Transverse colon (tissue), 4 donors: ENCODE results near the gene MRAP. TPM values are rescaled to one million over a fixed set of nuclear protein-coding genes. Genes with fewer than 3 reads are reported as not detected.

Experiments used
- DNase-seq: peaks from one replicate; pipeline ENCODE4 v3.0.0-alpha.2; 2019
- H3K27ac ChIP-seq, 4 donors: fragments of 200-600 bp; sonication (generic); 2 replicates each; pipeline ENCODE4 v1.5.1; 2016 to 2018; ENCODE audit warnings: inconsistent platforms in 4 of 4
- H3K27me3 ChIP-seq: fragments of 200-600 bp; sonication (generic); 2 replicates; pipeline ENCODE4 v1.5.1; 2017; ENCODE audit warnings: inconsistent platforms
- H3K36me3 ChIP-seq, 4 donors: fragments of 200-600 bp; sonication (generic); 2 replicates each; pipeline ENCODE4 v1.5.1; 2017 to 2019; ENCODE audit warnings: inconsistent platforms in 4 of 4
- H3K4me1 ChIP-seq, 4 donors: fragments of 200-600 bp; sonication (generic); 2 replicates each; pipeline ENCODE4 v1.5.1; 2017 to 2020; ENCODE audit warnings: inconsistent platforms in 4 of 4
- H3K4me3 ChIP-seq, 4 donors: fragments of 200-600 bp; sonication (generic); 1 replicate in 1 of 4; 2 replicates in 3 of 4; pipeline versions ENCODE4 v1.5.1 to v1.6.1; 2017 to 2019; ENCODE audit warnings: inconsistent platforms in 4 of 4
- H3K9me3 ChIP-seq, 2 donors: fragments of 200-600 bp; sonication (generic); 2 replicates each; pipeline ENCODE4 v1.5.1; 2017 to 2019; ENCODE audit warnings: inconsistent platforms in 2 of 2
- EP300 ChIP-seq: sonication (generic); formaldehyde crosslinking; IDR thresholded peaks from one replicate; pipeline ENCODE4 v1.6.1; 2017; ENCODE audit warnings: antibody characterized with exemption, low read depth
- POLR2A ChIP-seq: fragments of 450-650 bp; IDR thresholded peaks from one replicate; pipeline ENCODE4 v1.6.1; 2016; ENCODE audit warnings: antibody characterized with exemption, mild to moderate bottlenecking, moderate library complexity
- POLR2AphosphoS5 ChIP-seq, 3 donors: sonication (generic); formaldehyde crosslinking; IDR thresholded peaks; one replicate each; pipeline ENCODE4 v1.6.1; 2016; ENCODE audit warnings: antibody characterized with exemption in 3 of 3
- WGBS, 2 donors: methylation state at CpG; one replicate each; pipeline ENCODE4 v1.1.5; 2018; ENCODE audit warnings: low coverage in 1 of 2; 5-methylcytosine and 5-hydroxymethylcytosine counted together
- in situ Hi-C, 4 donors: fragments of 200-750 bp; cut with MboI; loops; one replicate each; pipeline versions ENCODE4 v1.15.0 to v1.15.1; 2017; ENCODE audit warnings: low sequenced_read_pairs in 3 of 4, low pct_ligation_motif_present in 1 of 4, low pct_unique_long_range_greater_than_20kb in 1 of 4
- intact Hi-C: fragments of 100-400 bp; cut with DNase I; formaldehyde crosslinking; loops from one replicate; pipeline ENCODE4 v1.15.1; 2023; ENCODE audit warnings: low total_unique reads
- total RNA-seq, 4 donors: library from RNA; depleted of rRNA; stranded (reverse); fragments of >200 nt; gene quantifications; one replicate each; pipeline ENCODE4 v1.1.0, GENCODE V29; 2016
- TF ChIP-seq, protein P1 (sequence below), 5 experiments: fragments of 200-600 bp in 3 of 5; fragments of 450-650 bp in 2 of 5; sonication (generic) in 3 of 5; IDR thresholded peaks; 1 replicate in 2 of 5; 2 replicates in 3 of 5; pipeline ENCODE4 v1.5.1; 2016 to 2017; ENCODE audit warnings: antibody characterized with exemption in 5 of 5, inconsistent platforms in 3 of 5, mild to moderate bottlenecking in 2 of 5, moderate library complexity in 1 of 5

The MRAP gene
- total RNA-seq, 4 donors from 2014 or later, result not detected

GRCh38 chr21:32311621-32312020 is 13.0 kb downstream of the MRAP start:
- no peaks in the 10 kb centered on the region for H3K4me1 ChIP-seq
- no peak overlapping the region for H3K27ac ChIP-seq
- in situ Hi-C loops, result no loop called here
- WGBS, 2 donors, result 94 to 100% methylated on average over 1 to 8 of the region's 9 CpGs
- H3K27me3 ChIP-seq, result no peaks in the 10 kb centered on the region
- H3K36me3 ChIP-seq, result peaks cover 0 to 6% (median 1%) of the 10 kb centered on the region in 4 donors
- no peak overlapping the region for H3K4me3 ChIP-seq
- intact Hi-C loops, result no loop called here
- TF ChIP-seq, protein P1, sequence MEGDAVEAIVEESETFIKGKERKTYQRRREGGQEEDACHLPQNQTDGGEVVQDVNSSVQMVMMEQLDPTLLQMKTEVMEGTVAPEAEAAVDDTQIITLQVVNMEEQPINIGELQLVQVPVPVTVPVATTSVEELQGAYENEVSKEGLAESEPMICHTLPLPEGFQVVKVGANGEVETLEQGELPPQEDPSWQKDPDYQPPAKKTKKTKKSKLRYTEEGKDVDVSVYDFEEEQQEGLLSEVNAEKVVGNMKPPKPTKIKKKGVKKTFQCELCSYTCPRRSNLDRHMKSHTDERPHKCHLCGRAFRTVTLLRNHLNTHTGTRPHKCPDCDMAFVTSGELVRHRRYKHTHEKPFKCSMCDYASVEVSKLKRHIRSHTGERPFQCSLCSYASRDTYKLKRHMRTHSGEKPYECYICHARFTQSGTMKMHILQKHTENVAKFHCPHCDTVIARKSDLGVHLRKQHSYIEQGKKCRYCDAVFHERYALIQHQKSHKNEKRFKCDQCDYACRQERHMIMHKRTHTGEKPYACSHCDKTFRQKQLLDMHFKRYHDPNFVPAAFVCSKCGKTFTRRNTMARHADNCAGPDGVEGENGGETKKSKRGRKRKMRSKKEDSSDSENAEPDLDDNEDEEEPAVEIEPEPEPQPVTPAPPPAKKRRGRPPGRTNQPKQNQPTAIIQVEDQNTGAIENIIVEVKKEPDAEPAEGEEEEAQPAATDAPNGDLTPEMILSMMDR (IDR thresholded peaks at IDR 0.05), result no peak
- no peak for TF ChIP-seq POLR2A
- no peak for TF ChIP-seq POLR2AphosphoS5 (IDR thresholded peaks at IDR 0.05)
- no peak for TF ChIP-seq EP300
- H3K9me3 ChIP-seq, result no peaks in the 10 kb centered on the region
- DNase-seq, result no peak

DNA sequence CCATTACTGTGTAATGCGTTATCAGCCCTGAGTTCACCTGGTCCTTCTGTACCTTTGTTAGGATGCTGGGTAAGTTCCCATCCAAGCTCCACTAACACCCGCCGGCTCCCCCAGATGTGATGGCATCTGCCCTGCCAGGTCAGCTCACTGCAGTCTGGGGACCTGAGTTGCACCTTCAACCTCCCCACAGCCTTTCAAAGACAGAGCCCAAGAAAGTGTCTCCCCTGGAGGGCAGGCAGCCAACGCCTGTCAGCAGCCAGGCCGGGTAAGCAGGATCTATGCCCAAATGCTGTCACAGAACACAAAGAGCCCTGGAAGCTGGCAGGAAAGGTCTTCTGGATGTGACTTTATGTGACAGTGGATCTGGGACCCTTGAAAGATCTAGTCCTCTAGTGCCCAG is 13.7 kb downstream of the MRAP start:
- Histone ChIP-seq H3K36me3 (peaks cover 0 to 9% (median 3%) of the 10 kb centered on the region in 4 donors), H3K4me1 (no peaks in the 10 kb centered on the region), H3K27me3 (no peaks in the 10 kb centered on the region), H3K4me3 (no peak overlapping the region), H3K27ac (no peak overlapping the region), H3K9me3 (no peaks in the 10 kb centered on the region)
- TF ChIP-seq, protein P1 (IDR thresholded peaks at IDR 0.05), result no peak
- TF ChIP-seq POLR2AphosphoS5 (IDR thresholded peaks at IDR 0.05) (no peak), EP300 (no peak), POLR2A (no peak)
- WGBS, 2 donors, result 90% methylated on average over 5 of the region's 5 CpGs; no CpG with 5 or more reads in 1 of the 2 donors
- DNase-seq, result no peak
- in situ Hi-C loops (no loop called here), intact Hi-C loops (no loop called here)

DNA sequence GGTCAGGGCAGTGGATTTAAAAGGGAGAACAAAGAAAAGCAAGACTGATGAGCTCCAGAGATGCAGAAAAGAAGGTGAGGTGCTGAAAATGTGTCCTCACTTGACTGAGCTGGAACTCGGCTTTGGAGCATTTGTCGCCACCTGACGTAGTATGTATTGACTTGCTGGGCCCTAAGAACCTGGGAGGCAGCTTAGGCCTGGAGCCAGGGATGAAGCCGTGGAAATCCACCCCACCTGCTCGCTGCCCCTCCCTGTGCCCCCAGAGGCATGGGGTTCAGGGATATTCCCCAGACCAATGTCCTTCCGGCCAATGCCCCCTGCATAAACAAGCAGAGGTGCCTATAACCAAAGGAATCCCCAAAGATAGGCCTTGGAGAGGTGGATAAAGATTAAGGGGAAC is 14.3 kb downstream of the MRAP start:
- TF ChIP-seq EP300 (no peak), POLR2AphosphoS5 (IDR thresholded peaks at IDR 0.05) (no peak), POLR2A (no peak)
- TF ChIP-seq, protein P1 (IDR thresholded peaks at IDR 0.05), result no peak
- no peak overlapping the region for H3K27ac ChIP-seq
- no peaks in the 10 kb centered on the region for H3K9me3 ChIP-seq
- H3K4me1 ChIP-seq, result no peaks in the 10 kb centered on the region
- no peak overlapping the region for H3K4me3 ChIP-seq
- intact Hi-C loops (no loop called here), in situ Hi-C loops (no loop called here)
- DNase-seq, result no peak
- H3K36me3 ChIP-seq, result peaks cover 0 to 12% (median 5%) of the 10 kb centered on the region in 4 donors
- WGBS, 2 donors, result 93% methylated on average over 6 of the region's 6 CpGs
- H3K27me3 ChIP-seq, result no peaks in the 10 kb centered on the region

DNA sequence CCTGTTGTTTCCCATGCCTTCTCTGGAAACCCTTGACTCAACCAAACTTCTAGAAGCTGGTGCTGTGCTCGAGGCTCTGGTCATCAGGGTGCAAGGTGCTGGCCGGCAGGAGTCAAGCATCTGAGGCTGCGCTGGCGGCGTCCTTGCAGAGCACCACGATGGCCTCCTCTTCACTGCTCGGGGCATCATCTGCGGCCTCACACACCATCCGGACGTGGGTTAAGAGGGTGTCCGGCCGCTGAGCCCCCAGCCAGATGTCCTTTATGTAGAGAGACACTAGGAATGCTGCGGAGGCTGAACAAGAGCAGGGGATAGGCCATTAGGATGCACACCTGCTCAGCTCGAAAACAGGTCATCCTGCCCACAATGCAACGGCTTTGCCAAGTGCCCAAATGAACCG is 16.2 kb downstream of the MRAP start:
- H3K36me3 ChIP-seq, result peaks cover 0 to 25% (median 6%) of the 10 kb centered on the region in 4 donors
- intact Hi-C loops, result no loop called here
- WGBS, 2 donors, result 95 to 100% methylated on average over 2 to 16 of the region's 16 CpGs
- H3K4me1 ChIP-seq, result no peaks in the 10 kb centered on the region
- H3K9me3 ChIP-seq, result no peaks in the 10 kb centered on the region
- H3K27me3 ChIP-seq, result no peaks in the 10 kb centered on the region
- in situ Hi-C loops, result no loop called here
- H3K27ac ChIP-seq, result no peak overlapping the region
- H3K4me3 ChIP-seq, result no peak overlapping the region
- DNase-seq, result no peak
- TF ChIP-seq EP300, result no peak
- no peak for TF ChIP-seq POLR2A
